ENCODE results near the gene TBC1D4. TPM values are rescaled to one million over a fixed set of nuclear protein-coding genes. Genes with fewer than 3 reads are reported as not detected.

Gene TBC1D4
- total and polyA plus RNA-seq, 9 of the 15 experiments (the other 6 are each of a cell fraction or from before 2014, with no cell fraction given), result 2.8 to 12.3 (median 7.0) TPM

DNA sequence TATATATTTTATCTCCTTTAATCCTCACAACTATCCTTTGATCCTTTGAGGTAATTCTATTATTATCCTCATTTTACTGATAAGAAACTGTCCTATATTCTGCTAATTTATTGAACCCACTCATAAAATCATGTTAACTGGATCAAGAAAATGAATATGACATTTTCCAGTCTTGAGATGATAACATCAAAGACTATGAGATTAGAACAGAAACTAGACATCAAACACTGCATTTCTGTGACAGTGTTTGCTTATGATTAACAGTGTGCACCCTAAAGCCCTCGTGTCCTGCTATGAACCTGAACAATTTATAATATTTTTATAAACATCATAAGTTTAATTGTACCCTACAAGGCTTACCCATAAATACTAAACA is 96.3 kb downstream of the TBC1D4 start (continued):
- no peak for TF ChIP-seq CBX8 (IDR thresholded peaks at IDR 0.05; ENCODE audit: borderline replicate concordance, extremely low read depth, low read depth, low read length, poor library complexity, severe bottlenecking)
- TF ChIP-seq, protein P1, sequence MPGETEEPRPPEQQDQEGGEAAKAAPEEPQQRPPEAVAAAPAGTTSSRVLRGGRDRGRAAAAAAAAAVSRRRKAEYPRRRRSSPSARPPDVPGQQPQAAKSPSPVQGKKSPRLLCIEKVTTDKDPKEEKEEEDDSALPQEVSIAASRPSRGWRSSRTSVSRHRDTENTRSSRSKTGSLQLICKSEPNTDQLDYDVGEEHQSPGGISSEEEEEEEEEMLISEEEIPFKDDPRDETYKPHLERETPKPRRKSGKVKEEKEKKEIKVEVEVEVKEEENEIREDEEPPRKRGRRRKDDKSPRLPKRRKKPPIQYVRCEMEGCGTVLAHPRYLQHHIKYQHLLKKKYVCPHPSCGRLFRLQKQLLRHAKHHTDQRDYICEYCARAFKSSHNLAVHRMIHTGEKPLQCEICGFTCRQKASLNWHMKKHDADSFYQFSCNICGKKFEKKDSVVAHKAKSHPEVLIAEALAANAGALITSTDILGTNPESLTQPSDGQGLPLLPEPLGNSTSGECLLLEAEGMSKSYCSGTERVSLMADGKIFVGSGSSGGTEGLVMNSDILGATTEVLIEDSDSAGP (CRISPR knock-in tag; IDR thresholded peaks at IDR 0.05), result no peak
- TF ChIP-seq ARHGAP35 (IDR thresholded peaks at IDR 0.05; ENCODE audit: partially characterized antibody), result no peak
- no peak for TF ChIP-seq IFI16 (CRISPR knock-in tag; IDR thresholded peaks at IDR 0.05)
- no peak for TF ChIP-seq KDM1A (IDR thresholded peaks at IDR 0.05)

DNA sequence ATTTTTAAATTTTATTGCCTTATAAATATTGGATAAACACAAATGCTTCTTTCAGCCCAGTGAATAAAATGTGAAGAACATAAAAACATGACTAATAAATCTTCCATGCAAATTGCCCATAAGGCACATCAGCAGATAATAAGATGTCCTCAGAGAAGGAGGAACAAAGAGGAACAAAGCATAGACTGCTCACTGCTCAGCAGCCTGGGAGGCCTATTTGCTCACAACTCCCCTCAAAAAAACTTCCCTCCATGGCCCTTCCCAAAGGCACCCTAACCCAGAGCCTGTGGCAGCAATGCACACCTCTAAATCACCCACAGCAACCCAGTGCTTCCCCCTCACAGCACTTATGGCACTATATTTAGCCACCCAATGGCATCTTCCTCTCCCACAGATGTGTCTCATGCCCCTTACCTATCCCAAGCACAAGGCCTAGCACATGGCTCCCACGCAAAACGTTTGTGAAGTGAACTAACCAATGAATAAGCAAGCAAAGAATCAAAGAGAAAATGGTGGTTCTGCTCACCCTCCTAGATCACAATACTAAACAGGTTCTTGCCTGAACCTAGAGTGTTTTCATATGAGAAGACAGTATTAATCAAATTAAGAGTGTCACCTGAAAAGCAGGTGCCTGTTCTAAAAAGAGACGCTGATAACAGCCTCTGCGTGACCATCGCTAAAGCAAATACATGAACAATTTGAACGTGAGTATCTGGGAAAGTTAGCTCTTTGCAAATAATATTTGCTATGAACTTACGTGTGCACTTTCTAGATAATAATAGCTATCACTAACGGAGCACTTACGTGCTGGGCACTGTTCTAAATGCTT is 96.9 kb downstream of the TBC1D4 start:
- Histone ChIP-seq H2AFZ (ENCODE audit: low read depth, low read length) (peak overlapping the region; percentile 32; the same call in 1 of the 2 replicates), H4K20me1 (replicated peaks; ENCODE audit: control insufficient read depth, insufficient read depth, low read length) (no peaks in the 10 kb centered on the region), H3K27me3 (ENCODE audit: control insufficient read depth in 2 of 2, insufficient read depth in 2 of 2, low read length in 2 of 2) (no peaks in the 10 kb centered on the region), H3K9me1 (ENCODE audit: control insufficient read depth, insufficient read depth, low read length) (no peaks in the 10 kb centered on the region), H3K9ac (ENCODE audit: insufficient read depth in 1 of 2, low read depth in 2 of 2, low read length in 2 of 2) (no peak overlapping the region; a peak in 1 of 4 replicates), H3K36me3 (ENCODE audit: control insufficient read depth, insufficient read depth, low read length) (no peaks in the 10 kb centered on the region), H3K4me1 (replicated peaks in 1 of 2; ENCODE audit: control insufficient read depth in 2 of 2, insufficient read depth in 2 of 2, low read length in 2 of 2) (no peaks in the 10 kb centered on the region; a peak in 2 of 5 replicates), H3K79me2 (ENCODE audit: control insufficient read depth, insufficient read depth, low read length) (no peaks in the 10 kb centered on the region), H3K9me3 (replicated peaks; ENCODE audit: control insufficient read depth, insufficient read depth, low read depth, low read length) (no peaks in the 10 kb centered on the region), H3K27ac (ENCODE audit: extremely low read depth, low read depth, low read length) (peak overlapping the region; percentile 49; the same call in 2 of the 3 replicates), H3K4me2 (ENCODE audit: insufficient read depth, low read length) (peak overlapping the region; percentile 32; the same call in 1 of the 2 replicates), H3K4me3 (no peak overlapping the region)
- POLR2A ChIA-PET, result no interaction called here
- BruUV-seq (replicated peaks), result no TSS peak
- peak; percentile 64 for ATAC-seq
- CTCF ChIA-PET (ENCODE audit: low intra/inter-chr PET ratio), result no interaction called here
- DNase-seq (ENCODE audit: extremely low read depth in 1 of 4, low spot score in 3 of 4), result peak in 1 of 4 experiments; percentile 15
- no peak for FAIRE-seq
- 15% methylated on average over 9 of the region's 9 CpGs for WGBS (ENCODE audit: insufficient coverage, low coverage, missing lambda C conversion rate)
- in situ Hi-C loops (cut with MboI) (no loop called here), intact Hi-C loops (cut with micrococcal nuclease) (no loop called here)
- TF ChIP-seq DDX20 (tag; IDR thresholded peaks at IDR 0.05; ENCODE audit: low read depth) (no peak), ZNF12 (CRISPR knock-in tag; IDR thresholded peaks at IDR 0.05) (no peak), RNF219 (CRISPR knock-in tag; IDR thresholded peaks at IDR 0.05) (no peak), CHD2 (IDR thresholded peaks at IDR 0.05; ENCODE audit: low read depth, low read length) (no peak), MCM7 (IDR thresholded peaks at IDR 0.05) (no peak), MEIS2 (IDR thresholded peaks at IDR 0.05; ENCODE audit: partially characterized antibody) (peak; percentile 46), TBP (optimal IDR thresholded peaks at IDR 0.05; ENCODE audit: low read depth, low read length) (no peak), ZNF224 (CRISPR knock-in tag; IDR thresholded peaks at IDR 0.05) (no peak), SIN3A (IDR thresholded peaks at IDR 0.05; ENCODE audit: borderline replicate concordance in 2 of 2, control insufficient read depth in 1 of 2, low read depth in 2 of 2, low read length in 2 of 2) (no peak)
- TF ChIP-seq, protein P2, sequence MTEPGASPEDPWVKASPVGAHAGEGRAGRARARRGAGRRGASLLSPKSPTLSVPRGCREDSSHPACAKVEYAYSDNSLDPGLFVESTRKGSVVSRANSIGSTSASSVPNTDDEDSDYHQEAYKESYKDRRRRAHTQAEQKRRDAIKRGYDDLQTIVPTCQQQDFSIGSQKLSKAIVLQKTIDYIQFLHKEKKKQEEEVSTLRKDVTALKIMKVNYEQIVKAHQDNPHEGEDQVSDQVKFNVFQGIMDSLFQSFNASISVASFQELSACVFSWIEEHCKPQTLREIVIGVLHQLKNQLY (CRISPR knock-in tag; conservative IDR thresholded peaks at IDR 0.05), result no peak

All from K562 (cell line).